ENCODE data around the gene SLC19A1.

Gene SLC19A1

DNA sequence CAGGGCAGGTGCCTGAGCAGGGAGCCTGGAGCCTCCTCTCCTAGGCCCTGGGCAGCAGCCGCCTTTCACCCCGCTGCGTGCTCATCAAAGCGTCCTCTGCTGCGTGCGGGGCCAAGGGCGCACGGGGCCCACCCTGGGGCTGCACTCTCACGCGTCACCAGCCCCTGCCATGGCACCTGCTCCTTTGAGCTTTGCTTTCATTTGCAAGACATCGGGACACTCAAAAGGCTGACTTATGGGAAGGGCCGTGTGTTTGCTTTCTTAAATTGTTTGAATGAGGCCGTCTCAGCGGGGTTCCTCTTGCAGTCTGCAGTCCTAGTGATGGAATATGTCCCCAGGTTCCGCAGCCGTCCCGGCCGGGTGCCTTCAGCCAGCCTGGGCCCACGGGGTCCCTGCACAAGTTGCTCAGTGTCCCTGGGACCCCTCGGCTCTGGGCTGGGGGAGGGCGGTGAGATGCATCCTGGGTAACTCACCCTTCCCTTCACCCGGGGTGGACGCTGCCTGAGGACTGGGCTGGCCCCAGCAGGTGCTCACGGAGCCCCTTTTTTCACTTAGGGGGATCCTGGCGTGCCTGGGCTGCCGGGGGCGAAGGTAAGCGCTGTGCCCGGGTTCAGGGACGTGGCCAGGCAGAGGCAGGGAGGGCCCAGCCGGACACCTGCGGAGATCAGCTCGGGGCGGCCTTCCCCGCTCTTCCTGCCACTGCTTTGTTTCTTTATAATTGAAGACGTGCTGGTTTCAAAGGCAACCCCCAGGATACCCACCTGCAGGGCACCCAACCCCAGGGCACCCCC lies 53.1 kb downstream of the SLC19A1 start:
- no peak for DNase-seq

DNA sequence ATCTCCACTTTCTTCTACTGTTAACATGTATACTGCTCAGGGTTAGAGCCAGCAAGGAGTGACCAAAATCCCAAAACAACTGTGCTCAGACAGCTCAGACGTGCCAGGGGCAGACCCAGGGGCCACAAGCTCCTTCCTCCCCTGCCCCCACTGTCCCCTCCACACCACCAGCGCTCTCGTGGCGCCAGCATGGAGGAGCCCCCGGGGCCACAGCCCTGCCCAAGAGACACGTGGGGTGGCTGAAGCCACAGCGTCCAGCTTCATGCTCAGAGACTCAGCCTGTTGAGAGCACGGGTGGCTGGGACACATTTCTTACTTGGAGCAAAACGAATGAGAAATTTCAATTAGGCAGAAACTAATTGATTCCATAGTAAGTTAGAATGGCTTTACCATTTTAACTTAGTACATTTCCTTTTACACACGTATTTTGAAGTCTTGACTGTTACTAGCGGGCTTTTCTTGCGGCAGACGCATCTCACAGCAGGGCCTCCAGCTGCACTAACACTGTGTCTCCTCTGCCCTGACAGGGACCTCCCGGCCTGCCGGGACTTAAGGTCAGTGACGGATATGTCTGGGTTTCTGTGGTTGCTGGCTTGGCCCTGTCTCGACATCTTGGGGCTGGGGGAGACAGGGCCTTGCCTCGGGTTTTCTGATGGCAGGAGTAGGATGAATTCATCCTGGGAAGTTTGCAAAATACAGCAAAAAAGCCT lies 54.2 kb downstream of the SLC19A1 start:
- DNase-seq: no peak

DNA sequence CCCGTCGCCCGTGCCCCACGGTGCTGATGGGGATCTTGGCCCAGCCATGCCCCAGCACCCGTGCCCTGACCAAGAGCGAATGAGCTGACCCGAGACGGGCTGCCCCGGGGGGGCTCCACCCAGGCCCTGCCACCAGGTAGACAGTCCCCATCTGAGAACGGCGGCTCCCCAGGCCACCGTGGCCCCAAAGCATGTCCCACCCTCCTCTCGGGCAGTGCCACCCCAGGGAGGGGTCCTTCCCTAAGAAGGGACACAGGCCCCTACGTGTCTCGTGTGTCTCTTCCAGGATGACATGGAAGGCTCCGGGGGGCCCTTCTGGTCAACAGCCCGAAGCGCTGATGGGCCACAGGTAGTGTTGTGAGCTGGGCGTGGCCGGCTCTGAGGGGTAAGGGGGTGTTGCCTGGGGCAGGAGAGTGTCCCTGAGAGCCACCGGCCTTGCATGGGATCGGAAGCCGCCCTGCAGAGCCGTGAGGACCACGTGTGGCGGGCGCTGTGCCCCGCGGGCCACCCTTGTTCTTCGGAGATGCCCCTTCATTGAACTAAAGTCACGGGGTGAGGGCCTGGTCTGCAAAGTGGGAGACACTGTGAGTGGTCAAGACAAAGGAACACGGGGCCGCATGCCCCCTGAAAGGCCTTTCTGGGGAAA lies 55.0 kb downstream of the SLC19A1 start:
- DNase-seq: no peak

DNA sequence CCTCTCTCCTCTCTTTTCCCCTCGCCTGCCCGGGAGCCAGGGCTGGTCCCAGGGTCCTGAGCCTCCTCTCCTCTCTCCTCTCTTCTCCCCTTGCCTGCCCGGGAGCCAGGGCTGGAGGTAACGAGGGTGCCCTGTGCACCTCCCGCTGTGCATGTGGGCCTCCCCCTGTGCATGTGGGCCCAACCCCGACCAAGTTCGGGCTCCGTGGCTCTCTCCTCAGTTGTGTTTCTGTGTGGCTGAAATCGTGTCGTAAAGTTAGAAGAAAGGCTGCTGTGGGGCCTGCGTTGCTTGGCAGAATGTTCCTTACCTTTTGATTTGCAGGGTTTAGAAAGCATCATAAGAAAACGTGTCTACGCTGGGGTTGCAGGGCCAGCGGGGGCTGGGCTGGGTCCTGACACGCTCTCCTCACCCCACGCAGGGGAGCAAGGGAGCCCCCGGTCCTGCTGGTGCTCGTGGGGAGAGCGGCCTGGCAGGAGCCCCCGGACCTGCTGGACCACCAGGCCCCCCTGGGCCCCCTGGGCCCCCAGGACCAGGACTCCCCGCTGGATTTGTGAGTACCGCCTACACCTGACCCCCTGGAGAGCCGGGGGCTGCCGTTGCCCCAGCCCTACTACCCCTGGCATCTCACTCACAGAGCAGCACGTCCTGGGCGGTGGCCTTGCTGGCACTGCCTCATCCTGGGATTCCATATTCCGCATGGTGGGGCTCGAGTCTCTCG lies 55.6 kb downstream of the SLC19A1 start:
- DNase-seq: no peak

DNA sequence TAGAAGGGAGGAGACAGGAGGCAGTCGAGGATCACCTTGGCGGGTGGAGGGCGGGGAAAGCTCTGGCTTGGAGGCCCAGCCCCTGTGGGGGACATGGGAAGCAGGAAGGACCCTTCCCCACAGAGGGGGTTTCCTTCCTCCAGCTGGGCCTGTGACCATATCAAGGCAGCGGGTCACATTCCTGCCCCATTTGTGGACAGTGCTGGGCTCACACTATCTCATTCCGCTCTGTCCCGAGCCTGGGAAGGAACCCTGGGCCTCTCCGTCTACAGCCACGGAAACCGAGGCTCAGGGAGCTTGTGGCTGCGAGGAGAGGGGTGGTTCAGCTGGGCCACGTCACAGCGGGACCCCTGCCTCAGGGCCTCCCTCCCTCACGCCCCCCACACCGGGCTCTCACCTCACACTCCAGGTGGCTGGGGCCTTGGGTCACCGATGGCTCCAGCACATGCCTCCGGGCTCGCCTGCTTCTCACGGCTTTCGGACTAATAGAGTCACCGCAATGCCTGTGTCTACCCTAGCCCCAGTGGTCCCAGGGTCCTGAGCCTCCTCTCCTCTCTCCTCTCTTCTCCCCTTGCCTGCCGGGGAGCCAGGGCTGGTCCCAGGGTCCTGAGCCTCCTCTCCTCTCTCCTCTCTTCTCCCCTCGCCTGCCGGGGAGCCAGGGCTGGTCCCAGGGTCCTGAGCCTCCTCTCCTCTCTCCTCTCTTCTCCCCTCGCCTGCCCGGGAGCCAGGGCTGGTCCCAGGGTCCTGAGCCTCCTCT lies 56.4 kb downstream of the SLC19A1 start:
- DNase-seq: no peak

DNA sequence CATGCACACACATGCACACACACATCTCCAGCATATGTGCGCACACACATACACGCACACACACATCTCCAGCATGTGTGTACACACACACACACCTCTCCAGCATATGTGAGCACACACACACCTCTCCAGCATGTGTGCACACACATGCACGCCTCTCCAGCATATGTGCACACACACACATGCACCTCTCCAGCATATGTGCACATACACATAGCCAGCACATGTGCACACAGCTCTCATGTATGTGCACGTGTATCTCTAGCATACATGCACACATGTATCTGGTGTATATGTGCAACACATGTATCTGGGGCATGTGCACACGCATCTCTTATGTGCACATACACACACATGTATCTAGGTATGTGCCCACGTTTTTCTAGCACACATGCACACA lies 57.9 kb downstream of the SLC19A1 start:
- no peak for DNase-seq

DNA sequence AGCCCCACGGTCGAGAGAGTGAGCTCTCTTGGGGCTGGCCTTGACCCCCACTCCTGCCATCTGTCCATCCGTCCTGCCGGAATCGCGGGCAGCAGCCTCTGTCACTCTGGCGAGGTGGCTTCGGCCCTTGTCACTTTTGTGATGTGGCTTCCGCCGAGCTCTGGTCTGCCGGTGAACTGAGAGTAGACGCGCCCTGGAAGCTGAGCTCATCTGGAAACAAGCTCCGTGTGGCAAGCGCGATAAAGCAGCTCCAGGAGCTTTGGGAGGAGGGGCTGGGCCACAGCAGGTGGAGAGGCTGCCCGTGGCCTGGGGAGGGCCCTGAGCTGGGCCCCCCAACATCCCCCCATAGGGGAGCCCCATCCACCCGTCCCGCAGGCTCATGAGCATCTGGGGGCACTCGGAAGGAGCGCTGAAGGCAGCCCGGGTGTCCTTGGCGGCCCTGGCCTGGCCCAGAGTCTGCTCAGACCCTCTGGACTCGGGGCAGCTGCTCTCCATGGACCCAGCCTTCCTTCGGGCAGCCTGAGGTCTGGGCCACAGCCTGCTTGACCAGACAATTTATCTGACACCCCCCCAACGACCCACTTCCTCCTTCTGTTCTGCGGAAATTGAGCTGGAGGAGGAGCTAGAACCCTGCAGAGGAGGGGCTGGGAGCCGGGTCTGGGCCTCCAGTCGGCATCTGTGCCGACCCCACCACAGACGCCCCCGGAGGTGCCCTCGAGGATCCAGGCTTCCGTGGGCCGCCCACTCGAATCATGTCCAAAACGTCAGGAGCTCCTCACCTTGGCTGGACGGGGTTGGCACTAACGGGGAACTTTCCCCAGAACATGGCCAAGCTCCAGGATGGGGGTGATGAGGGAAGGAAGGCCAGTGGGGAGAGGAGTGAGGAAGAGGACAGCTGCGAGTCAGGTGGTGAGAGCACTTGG lies 59.1 kb downstream of the SLC19A1 start:
- DNase-seq: peak in 1 of 2 donors; percentile 36

DNA sequence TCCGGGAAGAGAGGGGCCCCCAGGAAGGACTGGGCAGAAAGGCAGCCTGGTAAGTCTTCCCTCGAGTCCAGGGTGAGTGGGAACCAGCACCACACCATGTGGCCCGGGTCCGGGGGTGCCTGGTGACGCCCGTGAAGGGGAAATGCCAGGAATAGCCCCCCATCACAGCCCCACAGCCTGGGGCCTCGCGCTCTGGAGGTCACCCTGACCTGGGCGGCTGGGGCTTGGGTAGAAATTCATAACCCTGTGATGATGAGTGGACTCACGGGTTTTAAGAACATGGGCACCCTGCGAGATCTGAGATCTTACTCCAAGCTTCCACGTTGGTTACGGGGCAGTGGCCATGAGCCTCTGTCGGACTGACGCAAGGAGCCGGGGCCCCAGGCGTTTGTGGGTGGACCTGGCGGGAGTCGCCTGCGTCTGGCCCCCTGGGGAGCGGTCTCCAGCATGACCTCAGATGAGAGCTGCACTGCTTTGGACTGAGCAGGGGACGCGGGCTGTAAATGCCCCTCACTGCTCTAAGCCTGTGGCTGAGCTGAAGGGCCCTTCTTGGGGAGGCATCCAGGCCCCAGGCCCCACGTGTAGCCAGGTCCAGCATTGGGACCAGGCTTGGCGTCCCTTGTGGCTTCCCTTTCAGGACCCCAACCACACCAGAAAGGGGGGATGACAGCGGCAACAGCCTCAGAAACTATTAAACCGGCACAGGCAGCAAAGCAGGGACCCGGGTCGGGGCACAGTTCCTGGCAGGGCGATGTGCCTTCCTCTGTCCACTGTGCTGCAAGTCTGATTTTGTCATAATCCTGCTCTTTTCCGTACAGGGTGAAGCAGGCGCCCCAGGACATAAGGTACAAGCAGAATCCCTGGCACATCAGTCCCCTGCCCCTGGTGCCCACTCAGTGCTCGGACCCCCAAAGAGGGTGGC lies 60.0 kb downstream of the SLC19A1 start:
- no peak for DNase-seq

DNA sequence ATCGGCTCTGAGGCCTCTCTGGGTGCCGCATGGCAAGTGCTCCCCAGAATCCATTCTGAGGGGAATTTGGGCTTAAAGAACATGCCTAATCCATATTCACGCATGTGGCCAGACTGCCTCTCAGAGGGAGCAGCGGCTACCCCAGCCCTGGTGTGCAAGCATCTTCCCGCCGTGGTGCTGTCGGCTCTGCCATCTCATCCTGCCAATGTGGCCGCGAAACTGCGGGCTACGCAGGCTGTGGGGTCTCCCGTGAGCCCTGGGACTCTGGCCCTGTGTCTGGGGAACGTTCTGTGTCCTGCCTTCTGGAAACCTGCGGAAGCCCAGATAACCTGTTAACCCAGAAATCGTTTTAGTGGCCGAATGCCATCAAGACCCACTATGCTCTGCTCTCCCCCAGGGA lies 60.7 kb downstream of the SLC19A1 start:
- no peak for DNase-seq

DNA sequence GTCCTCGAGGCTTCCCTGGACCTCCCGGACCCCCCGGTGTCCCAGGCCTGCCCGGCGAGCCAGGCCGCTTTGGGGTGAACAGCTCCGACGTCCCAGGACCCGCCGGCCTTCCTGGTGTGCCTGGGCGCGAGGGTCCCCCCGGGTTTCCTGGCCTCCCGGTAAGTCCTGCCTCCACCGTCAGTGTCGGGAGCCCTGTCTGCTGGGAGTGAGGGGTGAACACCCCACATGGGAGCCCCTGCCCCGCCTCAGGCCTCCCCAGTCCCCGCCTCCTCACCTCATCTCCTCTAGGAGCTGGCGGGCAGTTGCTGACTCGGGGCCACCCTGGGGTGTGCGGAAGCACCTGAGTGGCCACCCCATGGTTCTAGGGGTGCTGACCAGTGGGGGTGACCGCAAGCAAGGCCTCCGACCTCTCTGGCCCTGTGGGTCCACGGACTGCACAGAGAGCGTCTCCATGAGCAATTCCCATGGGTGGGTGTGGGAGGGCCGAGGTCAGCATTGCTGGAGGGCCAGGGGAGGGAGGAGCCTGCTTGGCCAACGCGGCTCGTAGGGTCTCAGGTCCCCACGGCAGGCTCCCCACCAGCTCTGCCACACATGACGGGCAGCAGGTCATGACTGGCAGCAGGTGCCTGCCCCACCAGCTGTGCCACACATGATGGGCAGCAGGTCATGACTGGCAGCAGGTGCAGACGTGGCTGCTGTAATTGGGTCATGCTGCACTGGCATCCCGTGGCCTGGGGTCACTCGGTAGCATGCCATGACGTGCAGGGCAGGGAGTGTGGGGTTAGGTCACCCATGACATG lies 61.3 kb downstream of the SLC19A1 start:
- no peak for DNase-seq

DNA sequence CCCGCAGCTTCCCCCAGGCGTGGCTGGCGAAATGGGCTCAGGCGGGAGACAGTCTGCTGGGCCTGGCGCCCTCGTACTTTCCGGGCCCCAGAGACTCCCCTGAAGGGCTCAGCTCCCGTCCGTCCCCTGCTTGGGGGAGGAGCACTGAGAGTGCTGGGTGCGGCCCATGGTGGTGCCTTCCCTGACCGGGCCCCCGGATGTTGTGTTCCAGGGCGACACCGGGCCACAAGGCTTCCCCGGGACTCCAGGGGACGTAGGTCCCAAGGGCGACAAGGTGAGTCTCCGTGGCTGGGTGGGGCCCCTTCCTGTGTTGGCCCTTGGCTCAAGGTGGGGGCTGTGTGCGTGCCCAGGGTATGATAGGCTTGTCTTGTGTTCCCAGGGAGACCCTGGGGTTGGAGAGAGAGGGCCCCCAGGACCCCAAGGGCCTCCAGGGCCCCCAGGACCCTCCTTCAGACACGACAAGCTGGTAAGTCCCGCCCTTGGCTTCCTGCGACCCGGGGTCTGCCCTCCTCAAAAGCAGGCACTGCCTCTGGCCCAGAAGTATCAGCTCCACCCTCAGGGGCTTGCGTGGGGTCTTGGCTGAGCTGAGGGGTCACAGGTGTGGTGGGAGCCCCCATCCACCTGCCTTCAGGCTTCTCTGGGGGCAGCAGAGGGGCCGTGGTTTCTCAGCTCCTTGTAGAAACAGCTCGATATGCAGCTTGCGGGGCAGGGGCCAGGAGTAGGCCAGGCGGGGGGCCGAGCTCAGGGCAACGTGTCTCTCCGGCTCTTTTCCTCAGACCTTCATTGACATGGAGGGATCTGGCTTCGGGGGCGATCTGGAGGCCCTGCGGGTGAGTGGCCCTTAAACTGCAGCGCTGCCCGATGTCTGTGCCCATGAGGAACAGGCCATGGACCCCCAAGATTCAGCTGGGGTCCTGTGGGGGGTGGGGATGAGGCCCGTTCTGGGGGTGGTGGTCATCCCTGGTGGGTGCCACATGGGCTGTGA lies 62.3 kb downstream of the SLC19A1 start:
- DNase-seq: no peak

DNA sequence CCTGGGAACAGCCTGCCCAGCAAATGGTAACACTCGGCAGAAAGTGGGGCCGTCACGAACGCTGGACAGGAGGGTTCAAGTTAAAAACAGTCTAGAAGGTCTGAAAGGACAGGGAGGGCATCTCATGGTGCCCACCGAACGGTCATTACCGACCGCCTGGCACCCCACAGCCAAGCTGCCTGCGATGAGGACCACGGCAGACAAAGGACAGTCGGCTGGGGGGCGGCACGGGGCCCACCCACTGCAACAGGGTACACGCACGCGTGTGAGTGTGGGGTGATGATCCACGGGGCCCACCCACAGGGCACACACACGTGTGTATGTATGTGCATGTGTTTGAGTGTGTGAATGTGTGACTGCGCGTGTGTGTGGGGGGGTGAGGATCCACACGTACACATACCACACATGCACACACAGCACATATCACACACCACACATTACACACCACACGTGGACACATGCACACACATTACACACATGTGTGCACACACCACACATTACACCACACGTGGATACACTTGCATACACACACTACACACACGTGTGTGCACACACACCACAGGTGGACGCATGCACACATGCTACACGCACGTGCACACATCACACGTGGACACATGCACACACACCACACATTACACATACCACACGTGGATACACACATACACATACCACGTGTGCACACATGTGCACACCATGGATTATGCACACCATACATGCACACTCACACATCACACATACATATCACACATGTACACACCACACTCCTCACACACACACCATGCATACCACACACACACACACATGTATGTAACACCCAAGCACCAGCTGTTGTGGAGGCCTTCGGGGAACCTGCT lies 63.2 kb downstream of the SLC19A1 start:
- no peak for DNase-seq

DNA sequence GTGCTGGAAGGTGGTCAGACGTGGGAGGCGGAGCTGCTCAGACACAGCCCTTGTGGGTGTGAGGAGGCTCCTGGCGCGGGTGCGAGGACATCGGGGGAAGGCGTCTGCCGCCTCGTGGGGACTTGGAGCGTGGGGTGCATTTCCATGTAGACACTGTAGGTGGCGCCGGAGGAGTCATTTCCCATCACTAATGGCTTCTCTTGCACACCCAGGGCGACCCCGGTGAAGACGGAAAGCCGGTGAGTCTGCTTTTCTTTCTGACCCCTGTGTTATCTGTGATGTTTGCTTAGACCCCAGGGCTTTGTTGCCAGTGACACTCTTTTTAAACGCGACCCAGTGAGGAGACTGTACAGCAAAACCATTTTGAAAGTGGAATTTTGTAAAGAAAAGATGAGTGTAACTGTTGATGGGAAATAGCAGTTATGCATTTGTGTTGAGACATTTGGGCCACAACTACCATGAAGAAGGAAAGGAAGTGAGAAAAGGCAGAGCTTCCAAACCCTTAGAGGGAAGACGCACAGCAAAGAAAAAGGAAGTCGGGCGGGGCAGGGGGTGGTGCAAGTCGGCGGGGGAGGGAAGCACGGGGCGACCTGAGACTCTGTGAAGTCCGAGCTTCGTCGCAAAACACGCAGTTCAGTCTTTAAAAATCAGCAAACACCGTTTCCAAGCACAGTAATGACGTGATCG lies 64.0 kb downstream of the SLC19A1 start:
- peak; percentile 62 to 65 for DNase-seq

DNA sequence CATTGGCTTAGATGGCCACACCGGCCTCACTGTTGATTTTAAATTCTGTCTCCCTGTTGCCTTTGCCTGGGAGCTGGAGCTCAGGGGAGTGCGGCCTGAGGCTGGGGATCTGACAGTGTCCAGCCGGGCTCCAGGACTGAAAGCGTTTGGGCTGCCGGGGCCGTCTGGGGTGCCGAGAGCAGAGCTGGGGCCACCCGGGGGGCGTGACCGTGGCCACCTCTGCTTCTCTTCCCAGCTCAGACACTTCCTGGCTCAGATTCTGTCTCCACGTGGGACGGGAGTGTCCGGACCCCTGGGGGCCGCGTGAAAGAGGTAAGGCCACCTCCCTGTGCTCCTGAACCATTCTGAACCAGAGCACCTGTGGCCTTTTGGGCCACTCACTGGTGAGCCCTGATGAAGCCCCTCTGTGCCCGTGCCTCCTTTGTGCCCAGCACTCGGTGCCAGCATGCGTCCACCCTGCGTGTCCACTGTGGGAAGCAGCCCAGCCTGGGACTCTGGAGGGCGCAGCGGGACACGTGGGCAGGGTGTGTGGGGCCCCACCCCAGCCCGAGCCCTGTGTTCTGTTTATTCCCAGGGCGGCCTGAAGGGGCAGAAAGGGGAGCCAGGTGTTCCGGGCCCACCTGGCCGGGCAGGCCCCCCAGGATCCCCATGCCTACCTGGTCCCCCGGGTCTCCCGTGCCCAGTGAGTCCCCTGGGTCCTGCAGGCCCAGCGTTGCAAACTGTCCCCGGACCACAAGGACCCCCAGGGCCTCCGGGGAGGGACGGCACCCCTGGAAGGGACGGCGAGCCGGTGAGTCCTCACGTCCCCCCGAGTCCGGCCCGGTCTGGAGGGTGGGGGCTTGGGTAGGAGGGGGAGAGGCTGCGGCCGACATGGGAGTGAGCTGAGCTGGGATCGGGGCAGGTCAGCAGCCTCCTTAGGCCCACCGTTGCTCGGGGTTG lies 64.8 kb downstream of the SLC19A1 start:
- no peak for DNase-seq

DNA sequence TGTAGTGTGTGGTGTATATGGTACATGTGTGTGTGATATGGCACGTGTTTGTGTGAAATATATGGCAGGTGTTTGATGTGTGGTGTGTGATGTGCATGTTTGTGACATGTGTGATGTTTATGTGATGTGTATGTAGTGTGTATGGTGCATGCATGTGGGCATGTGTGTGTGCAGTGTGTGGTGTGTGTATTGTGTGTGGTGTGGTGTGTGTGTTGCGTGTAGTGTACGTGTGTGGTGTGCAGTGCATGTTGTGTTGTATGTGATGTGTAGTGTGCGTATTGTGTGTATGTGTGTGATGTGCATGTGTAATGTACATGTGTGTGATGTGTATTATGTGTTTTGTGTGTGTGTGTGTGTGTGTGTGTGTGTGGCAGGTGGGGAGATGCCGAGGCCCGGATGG lies 65.7 kb downstream of the SLC19A1 start:
- no peak for DNase-seq
